ENCODE data around the gene NBAS.
A peak's percentile ranks its signal among the peaks of the same experiment; 100 is the strongest.
"Not testable (repeated sequence)": the region's sequence is repeated elsewhere in the genome, so short reads cannot be mapped to it uniquely, and the experiment has no call there.

Gene NBAS

DNA sequence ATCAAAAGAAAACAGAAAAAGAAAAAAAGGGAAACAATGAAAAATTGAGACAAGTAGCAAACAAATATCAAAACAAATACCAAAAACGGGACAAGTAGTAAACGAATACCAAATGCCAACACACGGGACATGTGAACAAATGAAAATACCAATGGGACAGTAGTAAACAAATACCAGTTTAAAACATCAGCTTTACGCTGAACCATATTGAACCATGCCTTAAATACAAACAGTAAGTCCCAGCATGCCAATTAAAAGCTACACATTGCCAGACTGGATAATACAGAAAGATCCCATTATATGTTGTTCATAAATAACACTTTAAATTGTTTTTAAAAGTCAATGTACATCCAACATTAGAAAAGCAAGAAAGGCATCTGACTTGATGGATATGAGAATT, 114.2 kb downstream of the NBAS start:
- DNase-seq (ENCODE audit: insufficient read length) (no peak), FAIRE-seq (peak; percentile 14)
- TF ChIP-seq TAF1 (IDR thresholded peaks at IDR 0.05; ENCODE audit: borderline replicate concordance, low read depth, low read length) (no peak), POLR2AphosphoS5 (IDR thresholded peaks at IDR 0.05; ENCODE audit: low read depth, low read length) (no peak), POLR2A (IDR thresholded peaks at IDR 0.05; ENCODE audit: low read depth, low read length) (no peak)

DNA sequence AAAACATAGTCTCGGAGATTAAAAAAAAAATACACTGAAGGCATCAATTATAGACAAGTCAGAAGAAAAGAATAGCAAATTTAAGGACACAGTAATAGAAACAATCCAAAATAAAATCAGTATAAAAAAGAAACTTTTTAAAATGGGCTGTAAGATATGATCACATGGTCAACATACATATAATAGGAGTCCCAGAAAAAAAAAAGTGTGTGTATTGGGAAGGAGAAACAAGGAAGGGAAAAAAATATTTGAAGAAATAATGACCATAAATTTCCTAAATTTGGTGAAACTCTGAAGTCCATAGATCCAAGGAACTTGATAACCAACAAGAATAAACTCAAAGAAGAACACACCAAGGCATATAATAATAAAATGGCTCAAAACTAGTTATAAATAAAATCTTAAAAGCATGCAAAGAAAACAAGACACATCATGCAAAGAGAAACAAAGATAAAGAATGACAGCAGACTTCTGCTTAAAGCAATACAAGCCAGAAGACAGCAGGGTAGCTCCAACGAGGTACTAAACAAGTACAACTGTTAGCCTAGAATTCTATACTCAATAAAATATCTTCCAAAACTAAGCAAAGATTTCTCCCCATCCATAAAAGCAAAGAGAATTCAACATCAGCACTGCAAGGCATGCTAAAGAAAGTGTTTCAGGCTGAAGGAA, 115.1 kb downstream of the NBAS start:
- FAIRE-seq (no peak), DNase-seq (ENCODE audit: insufficient read length) (no peak)
- TF ChIP-seq POLR2A (IDR thresholded peaks at IDR 0.05; ENCODE audit: low read depth, low read length) (no peak), POLR2AphosphoS5 (IDR thresholded peaks at IDR 0.05; ENCODE audit: low read depth, low read length) (no peak), TAF1 (IDR thresholded peaks at IDR 0.05; ENCODE audit: borderline replicate concordance, low read depth, low read length) (no peak)

DNA sequence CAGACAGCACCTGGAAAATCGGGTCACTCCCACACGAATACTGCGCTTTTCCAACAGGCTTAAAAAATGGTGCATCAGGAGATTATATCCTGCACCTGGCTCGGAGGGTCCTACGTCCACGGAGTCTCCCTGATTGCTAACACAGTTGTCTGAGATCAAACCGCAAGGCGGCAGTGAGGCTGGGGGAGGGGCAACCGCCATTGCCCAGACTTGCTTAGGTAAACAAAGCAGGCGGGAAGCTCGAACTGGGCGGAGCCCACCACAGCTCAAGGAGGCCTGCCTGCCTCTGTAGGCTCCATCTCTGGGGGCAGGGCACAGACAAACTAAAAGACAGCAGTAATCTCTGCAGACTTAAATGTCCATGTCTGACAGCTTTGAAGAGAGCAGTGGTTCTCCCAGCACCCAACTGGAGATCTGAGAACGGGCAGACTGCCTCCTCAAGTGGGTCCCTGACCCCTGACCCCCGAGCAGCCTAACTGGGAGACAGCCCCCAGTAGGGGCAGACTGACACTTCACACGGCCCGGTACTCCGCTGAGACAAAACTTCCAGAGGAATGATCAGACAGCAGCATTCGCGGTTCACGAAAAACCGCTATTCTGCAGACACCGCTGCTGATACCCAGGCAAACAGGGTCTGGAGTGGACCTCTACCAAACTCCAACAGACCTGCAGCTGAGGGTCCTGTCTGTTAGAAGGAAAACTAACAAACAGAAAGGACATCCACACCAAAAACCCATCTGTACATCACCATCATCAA, 121.2 kb downstream of the NBAS start:
- not testable (repeated sequence) for DNase-seq (ENCODE audit: insufficient read length); FAIRE-seq

DNA sequence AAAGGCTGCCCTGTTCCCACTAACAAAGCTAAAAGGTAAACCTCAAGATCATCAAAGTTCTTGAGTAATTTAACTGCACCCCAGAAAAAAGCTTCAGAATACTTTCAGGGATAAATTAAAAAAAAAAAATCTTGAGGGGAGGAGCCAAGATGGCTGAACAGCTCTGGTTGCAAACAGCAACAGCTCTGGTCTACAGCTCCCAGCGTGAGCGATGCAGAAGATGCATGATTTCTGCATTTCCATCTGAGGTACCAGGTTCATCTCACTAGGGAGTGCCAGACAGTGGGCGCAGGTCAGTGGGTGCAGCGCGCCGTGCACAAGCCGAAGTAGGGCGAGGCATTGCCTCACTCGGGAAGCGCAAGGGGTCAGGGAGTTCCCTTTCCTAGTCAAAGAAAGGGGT, 121.8 kb downstream of the NBAS start:
- not testable (repeated sequence) for FAIRE-seq; DNase-seq (ENCODE audit: insufficient read length)

DNA sequence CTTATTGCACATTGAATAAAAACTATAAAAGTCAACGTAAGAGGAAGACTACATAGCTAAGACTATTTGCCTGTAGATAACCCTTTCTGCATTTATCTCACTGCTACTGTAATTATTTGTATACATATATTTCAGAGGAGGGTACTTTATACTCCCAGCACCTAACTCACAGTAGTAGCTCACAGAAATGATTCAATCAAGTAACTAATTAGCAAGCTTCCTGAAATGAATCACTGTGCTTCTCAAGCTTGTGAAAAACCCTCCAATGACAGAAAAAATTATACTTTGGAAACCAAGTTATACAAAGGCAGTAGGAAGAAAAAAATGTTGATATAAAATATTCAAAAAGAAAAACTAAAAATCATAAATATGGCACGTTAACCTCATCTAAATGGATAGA, 124.9 kb downstream of the NBAS start:
- no peak for FAIRE-seq
- DNase-seq (ENCODE audit: insufficient read length), result no peak
- TF ChIP-seq POLR2AphosphoS5 (IDR thresholded peaks at IDR 0.05; ENCODE audit: low read depth, low read length) (no peak), POLR2A (IDR thresholded peaks at IDR 0.05; ENCODE audit: low read depth, low read length) (no peak), TAF1 (IDR thresholded peaks at IDR 0.05; ENCODE audit: borderline replicate concordance, low read depth, low read length) (no peak)

DNA sequence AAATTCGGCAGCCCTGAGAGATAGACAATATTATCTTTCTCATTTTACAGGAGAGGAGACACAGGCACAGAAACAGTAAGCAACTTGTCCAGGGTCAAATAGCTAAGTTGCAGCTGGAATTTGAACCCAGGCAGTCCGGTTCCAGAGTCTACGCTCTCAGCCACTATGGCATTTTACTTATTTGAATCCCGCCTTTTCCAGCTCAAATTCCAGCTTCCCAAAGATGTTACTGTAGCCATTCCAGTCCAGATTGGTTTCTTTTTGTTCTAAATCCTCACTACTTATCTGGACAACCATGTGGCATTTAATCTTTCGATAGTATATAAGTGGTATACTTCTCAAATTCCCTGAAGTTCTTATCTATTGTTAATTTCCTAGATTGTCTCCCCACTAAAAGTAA, 125.7 kb downstream of the NBAS start:
- FAIRE-seq (no peak), DNase-seq (ENCODE audit: insufficient read length) (no peak)
- TF ChIP-seq TAF1 (IDR thresholded peaks at IDR 0.05; ENCODE audit: borderline replicate concordance, low read depth, low read length) (no peak), POLR2AphosphoS5 (IDR thresholded peaks at IDR 0.05; ENCODE audit: low read depth, low read length) (no peak), POLR2A (IDR thresholded peaks at IDR 0.05; ENCODE audit: low read depth, low read length) (no peak)

DNA sequence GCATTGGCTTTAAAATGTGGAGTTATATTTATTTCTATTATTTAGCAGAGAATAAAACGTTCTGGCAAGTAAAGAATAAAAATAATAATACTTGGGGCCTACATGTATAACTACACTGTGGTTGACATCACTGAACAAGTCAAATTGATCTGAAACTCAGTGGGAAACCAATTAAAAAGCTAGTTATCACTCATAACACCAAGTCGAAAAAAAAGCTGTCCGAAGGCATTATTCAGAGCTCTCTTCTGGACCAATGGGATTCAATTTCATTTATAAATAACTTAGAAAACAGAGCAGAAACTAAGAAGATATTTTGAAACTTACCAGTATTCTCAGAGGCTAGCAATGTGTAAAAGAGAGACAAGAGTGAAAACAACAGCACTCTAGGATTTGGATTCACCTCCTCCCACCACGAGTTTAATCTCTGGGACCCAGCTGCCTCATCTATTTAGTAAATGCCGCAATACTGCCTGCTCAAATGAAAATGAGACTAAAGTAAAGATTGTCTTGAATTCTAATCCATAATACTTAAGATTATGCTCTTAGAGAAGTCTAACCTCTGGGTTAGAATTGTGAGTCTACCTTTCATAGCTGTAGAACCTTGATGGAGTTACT, 128.4 kb downstream of the NBAS start:
- DNase-seq (ENCODE audit: insufficient read length) (no peak), FAIRE-seq (no peak)
- TF ChIP-seq TAF1 (IDR thresholded peaks at IDR 0.05; ENCODE audit: borderline replicate concordance, low read depth, low read length), result no peak
- TF ChIP-seq POLR2AphosphoS5 (IDR thresholded peaks at IDR 0.05; ENCODE audit: low read depth, low read length), result no peak
- no peak for TF ChIP-seq POLR2A (IDR thresholded peaks at IDR 0.05; ENCODE audit: low read depth, low read length)

DNA sequence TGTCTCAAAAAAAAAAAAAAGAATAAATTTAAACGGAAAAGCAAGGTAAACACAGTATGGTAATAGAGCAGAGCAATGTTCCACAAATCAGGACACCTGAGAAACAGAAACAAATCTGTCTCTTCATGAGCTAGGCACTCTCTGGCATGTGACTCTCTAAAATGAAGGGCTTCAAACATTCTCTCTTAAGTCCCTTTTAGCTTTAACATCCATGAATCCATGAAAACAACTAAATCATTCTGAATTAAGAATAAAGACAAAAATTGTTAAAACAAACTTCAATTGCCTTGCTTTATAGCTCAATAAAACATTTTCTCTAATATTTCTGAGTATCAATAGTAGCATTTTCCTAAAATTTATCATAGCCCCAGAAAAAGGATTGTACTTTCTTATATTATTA, 132.1 kb downstream of the NBAS start:
- no peak for FAIRE-seq
- no peak for TF ChIP-seq POLR2AphosphoS5 (IDR thresholded peaks at IDR 0.05; ENCODE audit: low read depth, low read length)
- TF ChIP-seq TAF1 (IDR thresholded peaks at IDR 0.05; ENCODE audit: borderline replicate concordance, low read depth, low read length), result no peak
- no peak for TF ChIP-seq POLR2A (IDR thresholded peaks at IDR 0.05; ENCODE audit: low read depth, low read length)
- no peak for DNase-seq (ENCODE audit: insufficient read length)

DNA sequence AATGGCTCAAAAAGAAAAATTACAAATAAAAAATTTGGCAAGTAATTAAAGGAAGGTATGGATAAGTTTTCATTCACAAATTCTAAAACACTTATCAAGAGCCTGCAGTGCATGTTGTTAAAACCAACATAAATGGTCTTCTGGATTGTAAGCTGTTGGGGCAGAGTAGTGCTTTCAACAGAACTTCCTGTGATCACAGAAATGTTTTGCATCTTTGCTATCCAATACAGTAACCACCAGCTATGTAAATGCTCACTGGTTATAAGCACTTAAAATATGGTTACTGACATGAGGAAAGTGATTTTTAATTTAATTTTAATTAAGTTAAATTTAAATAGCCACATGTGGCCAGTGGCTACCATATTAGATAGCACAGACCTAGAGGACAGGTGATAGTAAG, 133.1 kb downstream of the NBAS start:
- DNase-seq (ENCODE audit: insufficient read length) (no peak), FAIRE-seq (no peak)
- TF ChIP-seq POLR2A (IDR thresholded peaks at IDR 0.05; ENCODE audit: low read depth, low read length), result no peak
- no peak for TF ChIP-seq POLR2AphosphoS5 (IDR thresholded peaks at IDR 0.05; ENCODE audit: low read depth, low read length)
- TF ChIP-seq TAF1 (IDR thresholded peaks at IDR 0.05; ENCODE audit: borderline replicate concordance, low read depth, low read length), result no peak

DNA sequence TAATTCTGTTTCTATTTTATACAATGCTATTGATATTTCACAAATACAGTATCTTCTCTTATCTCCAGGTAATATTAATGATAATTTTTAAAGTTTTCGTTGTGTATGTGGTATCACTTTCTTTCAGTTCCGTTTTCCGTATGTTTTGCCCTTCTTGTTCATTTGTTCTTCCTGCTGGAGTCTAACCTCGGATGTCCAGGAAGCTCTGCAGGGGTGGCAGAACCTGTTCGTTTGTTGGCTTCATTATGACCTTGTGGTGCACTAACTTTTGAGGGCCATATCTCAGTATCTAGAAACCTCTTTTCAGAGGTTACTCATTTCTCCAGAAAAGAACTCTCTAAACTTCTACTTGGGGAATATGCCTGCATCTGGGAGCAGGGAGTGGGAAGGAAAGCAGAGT, 134.5 kb downstream of the NBAS start:
- no peak for DNase-seq (ENCODE audit: insufficient read length)
- no peak for FAIRE-seq
- no peak for TF ChIP-seq POLR2AphosphoS5 (IDR thresholded peaks at IDR 0.05; ENCODE audit: low read depth, low read length)
- TF ChIP-seq POLR2A (IDR thresholded peaks at IDR 0.05; ENCODE audit: low read depth, low read length), result no peak
- TF ChIP-seq TAF1 (IDR thresholded peaks at IDR 0.05; ENCODE audit: borderline replicate concordance, low read depth, low read length), result no peak

DNA sequence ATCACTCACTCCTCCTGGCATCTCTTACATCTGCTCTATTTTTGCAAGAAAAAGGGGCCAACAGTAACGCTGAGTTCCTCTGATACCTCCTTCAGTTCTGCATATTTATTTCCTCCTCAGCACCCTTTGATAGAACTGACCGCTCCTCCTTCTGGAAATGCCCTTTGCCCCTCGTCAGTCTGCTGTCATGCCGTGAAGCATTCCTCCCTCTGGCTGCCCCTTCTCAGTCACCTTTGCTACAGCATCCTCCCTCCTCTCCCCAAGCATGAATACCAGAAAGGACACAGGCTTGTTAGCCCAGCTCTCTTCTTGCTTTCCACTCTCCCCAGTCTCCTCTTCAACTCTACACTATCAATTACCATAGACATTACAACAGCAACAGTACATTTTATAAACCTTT, 135.4 kb downstream of the NBAS start:
- no peak for FAIRE-seq
- no peak for DNase-seq (ENCODE audit: insufficient read length)
- TF ChIP-seq POLR2AphosphoS5 (IDR thresholded peaks at IDR 0.05; ENCODE audit: low read depth, low read length) (no peak), POLR2A (IDR thresholded peaks at IDR 0.05; ENCODE audit: low read depth, low read length) (no peak), TAF1 (IDR thresholded peaks at IDR 0.05; ENCODE audit: borderline replicate concordance, low read depth, low read length) (no peak)

DNA sequence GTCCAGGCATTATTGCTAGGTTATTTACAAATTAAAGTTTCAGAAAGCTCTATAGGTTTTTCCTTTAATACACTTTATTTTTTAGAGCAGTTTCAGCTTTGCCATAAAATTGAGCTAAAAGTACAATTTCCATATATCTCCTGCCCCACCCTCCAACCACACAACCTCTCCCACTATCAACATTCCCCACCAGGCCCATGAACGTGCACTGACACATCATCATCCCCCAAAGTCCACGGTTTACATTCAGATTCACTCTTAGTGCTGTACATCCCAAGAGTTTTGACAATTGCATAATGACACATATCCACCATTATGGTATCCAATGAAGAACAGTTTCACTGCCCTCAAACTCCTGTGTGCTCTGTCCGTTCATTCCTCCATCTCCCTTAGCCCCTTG, 139.4 kb downstream of the NBAS start:
- DNase-seq (ENCODE audit: insufficient read length), result no peak
- TF ChIP-seq POLR2A (IDR thresholded peaks at IDR 0.05; ENCODE audit: low read depth, low read length) (no peak), TAF1 (IDR thresholded peaks at IDR 0.05; ENCODE audit: borderline replicate concordance, low read depth, low read length) (no peak), POLR2AphosphoS5 (IDR thresholded peaks at IDR 0.05; ENCODE audit: low read depth, low read length) (no peak)
- no peak for FAIRE-seq

Measured in GM12892 (cell line).